WTC11 (cell line): ENCODE results near the gene MCM5. TPM values are rescaled to one million over a fixed set of nuclear protein-coding genes. Genes with fewer than 3 reads are reported as not detected.

Experiments
- ATAC-seq: fragments of 200-7000 bp; cut with Tn5 transposase; 2 replicates; pipeline ENCODE4 v1.10.0; 2021; ENCODE audit warnings: mild to moderate bottlenecking, moderate library complexity
- CTCF ChIA-PET: fragments of 300-600 bp; sonication (Branson Sonifier 250); formaldehyde crosslinking; loops from one replicate; lab custom pipeline; 2021; ENCODE audit warnings: antibody characterized with exemption; lab: Charles Lee
- POLR2A ChIA-PET: fragments of 350-600 bp; sonication (Branson Sonifier 250); formaldehyde crosslinking; loops from one replicate; lab custom pipeline; 2021; ENCODE audit warnings: antibody characterized with exemption; lab: Charles Lee
- DNase-seq: peaks from one replicate; pipeline ENCODE4 v3.0.0; 2021; ENCODE audit warnings: low spot score
- H3K27ac Mint-ChIP-seq: 2 replicates; pipeline ENCODE4 v1.8.0; 2021; ENCODE audit warnings: mixed read lengths
- H3K27me3 Mint-ChIP-seq: 2 replicates; pipeline ENCODE4 v1.8.0; 2021; ENCODE audit warnings: low read depth, mild to moderate bottlenecking, moderate library complexity, mixed read lengths
- H3K36me3 Mint-ChIP-seq: 2 replicates; pipeline ENCODE4 v1.8.0; 2021; ENCODE audit warnings: mixed read lengths
- H3K4me1 Mint-ChIP-seq: 2 replicates; pipeline ENCODE4 v1.8.0; 2022; ENCODE audit warnings: mixed read lengths
- H3K4me3 Mint-ChIP-seq: 2 replicates; pipeline ENCODE4 v1.8.0; 2021; ENCODE audit warnings: mild to moderate bottlenecking, moderate library complexity, mixed read lengths
- H3K9me3 Mint-ChIP-seq: 2 replicates; pipeline ENCODE4 v1.8.0; 2021; ENCODE audit warnings: mixed read lengths
- ATF2 ChIP-seq: sonication (generic); formaldehyde crosslinking; IDR thresholded peaks from 2 replicates; pipeline ENCODE4 v1.8.1; 2022; ENCODE audit warnings: low read depth, missing genetic modification reagents, borderline replicate concordance
- HMGA2 ChIP-seq: fragments of 250-450 bp; sonication (Bioruptor Pico); IDR thresholded peaks from 2 replicates; pipeline ENCODE4 v1.4.0; 2021; ENCODE audit warnings: mild to moderate bottlenecking, moderate library complexity
- IRF2 ChIP-seq: sonication (generic); formaldehyde crosslinking; IDR thresholded peaks from 2 replicates; pipeline ENCODE4 v1.8.0; 2022; ENCODE audit warnings: low read depth, missing genetic modification reagents, borderline replicate concordance
- KAT7 ChIP-seq: sonication (generic); formaldehyde crosslinking; IDR thresholded peaks from 2 replicates; pipeline ENCODE4 v1.8.1; 2023; ENCODE audit warnings: missing genetic modification reagents, mild to moderate bottlenecking, borderline replicate concordance
- MAX ChIP-seq: sonication (generic); formaldehyde crosslinking; IDR thresholded peaks from 2 replicates; pipeline ENCODE4 v1.8.0; 2022; ENCODE audit warnings: mild to moderate bottlenecking, missing genetic modification reagents
- MXD4 ChIP-seq: fragments of 250-450 bp; sonication (Bioruptor Pico); IDR thresholded peaks from 2 replicates; pipeline ENCODE4 v1.8.0; 2021; ENCODE audit warnings: mild to moderate bottlenecking, moderate library complexity, borderline replicate concordance
- MYBL2 ChIP-seq: sonication (generic); formaldehyde crosslinking; IDR thresholded peaks from 2 replicates; pipeline ENCODE4 v1.8.1; 2023; ENCODE audit warnings: mild to moderate bottlenecking, moderate library complexity, missing genetic modification reagents
- NFATC4 ChIP-seq: fragments of 250-450 bp; sonication (Bioruptor Pico); IDR thresholded peaks from 2 replicates; pipeline ENCODE4 v1.9.0; 2021; ENCODE audit warnings: mild to moderate bottlenecking
- NR1H2 ChIP-seq: sonication (generic); formaldehyde crosslinking; IDR thresholded peaks from 2 replicates; pipeline ENCODE4 v1.9.0; 2021; ENCODE audit warnings: mild to moderate bottlenecking, moderate library complexity, missing genetic modification reagents
- OVOL2 ChIP-seq: fragments of 250-450 bp; sonication (Bioruptor Pico); IDR thresholded peaks from 2 replicates; pipeline ENCODE4 v1.9.0; 2021; ENCODE audit warnings: mild to moderate bottlenecking, borderline replicate concordance
- RORB ChIP-seq: fragments of 250-450 bp; sonication (Bioruptor Pico); IDR thresholded peaks from 2 replicates; pipeline ENCODE4 v1.9.0; 2021; ENCODE audit warnings: mild to moderate bottlenecking
- TEAD1 ChIP-seq: sonication (generic); formaldehyde crosslinking; IDR thresholded peaks from 2 replicates; pipeline ENCODE4 v1.8.0; 2022; ENCODE audit warnings: mild to moderate bottlenecking, missing genetic modification reagents
- ZNF138 ChIP-seq: sonication (generic); formaldehyde crosslinking; conservative IDR thresholded peaks from 2 replicates; pipeline ENCODE4 v1.8.1; 2022; ENCODE audit warnings: mild to moderate bottlenecking, moderate library complexity, missing genetic modification reagents
- ZNF219 ChIP-seq: sonication (generic); formaldehyde crosslinking; IDR thresholded peaks from 2 replicates; pipeline ENCODE4 v1.8.0; 2023; ENCODE audit warnings: missing genetic modification reagents, mild to moderate bottlenecking, borderline replicate concordance
- ZNF423 ChIP-seq: fragments of 250-450 bp; sonication (Bioruptor Pico); IDR thresholded peaks from 2 replicates; pipeline ENCODE4 v2.1.2; 2022; ENCODE audit warnings: mild to moderate bottlenecking, moderate library complexity
- total RNA-seq: library from RNA; stranded (reverse); gene quantifications from 3 replicates; pipeline ENCODE4 v1.2.3, GENCODE V29; 2021
- TF ChIP-seq, protein P1 (sequence below): sonication (generic); formaldehyde crosslinking; IDR thresholded peaks from 2 replicates; pipeline ENCODE4 v1.8.1; 2023; ENCODE audit warnings: mild to moderate bottlenecking, missing genetic modification reagents, moderate library complexity
- TF ChIP-seq, protein P2 (sequence below): sonication (generic); formaldehyde crosslinking; IDR thresholded peaks from 2 replicates; pipeline ENCODE4 v1.8.1; 2022; ENCODE audit warnings: mild to moderate bottlenecking, missing genetic modification reagents, moderate library complexity, borderline replicate concordance
- TF ChIP-seq, protein P3 (sequence below): sonication (generic); formaldehyde crosslinking; conservative IDR thresholded peaks from 2 replicates; pipeline ENCODE4 v1.8.1; 2023; ENCODE audit warnings: mild to moderate bottlenecking, low read depth, missing genetic modification reagents, moderate library complexity
- TF ChIP-seq, protein P4 (sequence below): fragments of 250-450 bp; sonication (Bioruptor Pico); IDR thresholded peaks from 2 replicates; pipeline ENCODE4 v1.8.0; 2021; ENCODE audit warnings: mild to moderate bottlenecking
- TF ChIP-seq, protein P5 (sequence below): fragments of 250-450 bp; sonication (Bioruptor Pico); conservative IDR thresholded peaks from 2 replicates; pipeline ENCODE4 v1.9.0; 2021; ENCODE audit warnings: mild to moderate bottlenecking

Gene MCM5
- total RNA-seq, 1 experiment from 2014 or later, result 261 TPM

- 0 out of 2 replicates have a peak overlapping the region, but pooled peaks have one; percentile 15 for H3K27ac Mint-ChIP-seq
- POLR2A ChIA-PET, result interaction anchor here (1.0 to 3.3 kb wide), 2 partner anchors 11 to 16 kb away, joined by 3 to 12 read pairs; no protein-coding TSS in a partner anchor
Observed at GRCh38 chr22:35409783-35410662, 10.1 kb downstream of the MCM5 start.

GRCh38 chr22:35410663-35411034, 10.7 kb downstream of the MCM5 start:
- ChIA-PET CTCF (interaction anchor here (3.0 kb wide), 1 partner anchor 60 kb away, joined by 13 read pairs; no protein-coding TSS in a partner anchor), POLR2A (interaction anchor here (0.5 to 3.3 kb wide), 3 partner anchors 11 to 16 kb away, joined by 3 to 12 read pairs (median 3); no protein-coding TSS in a partner anchor)
- ATAC-seq (no peak), DNase-seq (no peak)
- no peaks in the 10 kb centered on the region for H3K27me3 Mint-ChIP-seq
- H3K9me3 Mint-ChIP-seq, result no peaks in the 10 kb centered on the region
- peaks cover 91% of the 10 kb centered on the region for H3K36me3 Mint-ChIP-seq
- no peak for TF ChIP-seq NFATC4 (CRISPR knock-in tag)
- H3K4me1 Mint-ChIP-seq, result no peaks in the 10 kb centered on the region
- H3K4me3 Mint-ChIP-seq, result no peak overlapping the region
- H3K27ac Mint-ChIP-seq, result no peak overlapping the region

More at GRCh38 chr22:35409783-35410662, 10.1 kb downstream of the MCM5 start:
- TF ChIP-seq, protein P1, sequence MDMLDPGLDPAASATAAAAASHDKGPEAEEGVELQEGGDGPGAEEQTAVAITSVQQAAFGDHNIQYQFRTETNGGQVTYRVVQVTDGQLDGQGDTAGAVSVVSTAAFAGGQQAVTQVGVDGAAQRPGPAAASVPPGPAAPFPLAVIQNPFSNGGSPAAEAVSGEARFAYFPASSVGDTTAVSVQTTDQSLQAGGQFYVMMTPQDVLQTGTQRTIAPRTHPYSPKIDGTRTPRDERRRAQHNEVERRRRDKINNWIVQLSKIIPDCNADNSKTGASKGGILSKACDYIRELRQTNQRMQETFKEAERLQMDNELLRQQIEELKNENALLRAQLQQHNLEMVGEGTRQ, result no peak
- TF ChIP-seq HMGA2 (CRISPR knock-in tag) (no peak), RORB (no peak)
- peaks cover 90% of the 10 kb centered on the region for H3K36me3 Mint-ChIP-seq
- no peaks in the 10 kb centered on the region for H3K27me3 Mint-ChIP-seq
- no peak overlapping the region for H3K4me3 Mint-ChIP-seq
- ATAC-seq (no peak), DNase-seq (no peak)
- H3K9me3 Mint-ChIP-seq, result no peaks in the 10 kb centered on the region
- H3K4me1 Mint-ChIP-seq, result no peaks in the 10 kb centered on the region
- CTCF ChIA-PET, result interaction anchor here (3.0 kb wide), 1 partner anchor 60 kb away, joined by 13 read pairs; no protein-coding TSS in a partner anchor

DNA sequence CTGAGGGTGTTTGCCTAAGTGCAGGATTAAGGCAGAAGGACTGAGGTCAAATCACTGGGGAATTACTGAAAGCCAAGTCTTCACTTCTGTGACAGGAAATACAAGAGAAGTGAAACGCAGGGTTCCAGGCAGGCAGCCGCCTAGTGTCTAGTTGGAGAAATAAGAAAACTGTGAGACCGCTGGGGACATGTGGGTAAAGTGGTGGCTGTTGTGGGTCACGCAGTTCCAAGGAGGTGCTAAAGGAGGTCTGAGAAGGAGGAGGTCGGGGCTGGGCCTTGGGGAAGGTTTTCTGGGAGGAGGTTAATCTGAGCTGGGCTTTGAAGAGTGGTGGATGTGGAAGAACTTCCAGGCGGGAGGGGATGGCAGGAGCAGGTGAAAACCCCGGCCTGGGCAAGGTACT, 11.2 kb downstream of the MCM5 start:
- ATAC-seq (no peak), DNase-seq (no peak)
- POLR2A ChIA-PET, result interaction anchor here (0.5 to 3.3 kb wide), 4 partner anchors 9 to 15 kb away, joined by 3 to 12 read pairs (median 4); no protein-coding TSS in a partner anchor
- Mint-ChIP-seq H3K4me1 (no peaks in the 10 kb centered on the region), H3K27ac (peak overlapping the region; percentile 4; the same call in 1 of the 2 replicates), H3K9me3 (no peaks in the 10 kb centered on the region), H3K36me3 (peaks cover 92% of the 10 kb centered on the region), H3K27me3 (no peaks in the 10 kb centered on the region), H3K4me3 (no peak overlapping the region)
- CTCF ChIA-PET, result interaction anchor here (0.8 to 3.0 kb wide), 2 partner anchors 20 to 61 kb away, joined by 3 to 13 read pairs; no protein-coding TSS in a partner anchor
- TF ChIP-seq ZNF219 (CRISPR knock-in tag) (no peak), ATF2 (CRISPR knock-in tag) (no peak), MYBL2 (CRISPR knock-in tag) (no peak), OVOL2 (CRISPR knock-in tag) (no peak), IRF2 (CRISPR knock-in tag) (no peak), NR1H2 (CRISPR knock-in tag) (no peak), ZNF423 (CRISPR knock-in tag) (no peak), ZNF138 (CRISPR knock-in tag) (no peak), KAT7 (no peak), TEAD1 (no peak), MXD4 (CRISPR knock-in tag) (no peak), MAX (CRISPR knock-in tag) (no peak)
- TF ChIP-seq, protein P2, sequence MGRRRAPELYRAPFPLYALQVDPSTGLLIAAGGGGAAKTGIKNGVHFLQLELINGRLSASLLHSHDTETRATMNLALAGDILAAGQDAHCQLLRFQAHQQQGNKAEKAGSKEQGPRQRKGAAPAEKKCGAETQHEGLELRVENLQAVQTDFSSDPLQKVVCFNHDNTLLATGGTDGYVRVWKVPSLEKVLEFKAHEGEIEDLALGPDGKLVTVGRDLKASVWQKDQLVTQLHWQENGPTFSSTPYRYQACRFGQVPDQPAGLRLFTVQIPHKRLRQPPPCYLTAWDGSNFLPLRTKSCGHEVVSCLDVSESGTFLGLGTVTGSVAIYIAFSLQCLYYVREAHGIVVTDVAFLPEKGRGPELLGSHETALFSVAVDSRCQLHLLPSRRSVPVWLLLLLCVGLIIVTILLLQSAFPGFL, result no peak
- TF ChIP-seq, protein P3, sequence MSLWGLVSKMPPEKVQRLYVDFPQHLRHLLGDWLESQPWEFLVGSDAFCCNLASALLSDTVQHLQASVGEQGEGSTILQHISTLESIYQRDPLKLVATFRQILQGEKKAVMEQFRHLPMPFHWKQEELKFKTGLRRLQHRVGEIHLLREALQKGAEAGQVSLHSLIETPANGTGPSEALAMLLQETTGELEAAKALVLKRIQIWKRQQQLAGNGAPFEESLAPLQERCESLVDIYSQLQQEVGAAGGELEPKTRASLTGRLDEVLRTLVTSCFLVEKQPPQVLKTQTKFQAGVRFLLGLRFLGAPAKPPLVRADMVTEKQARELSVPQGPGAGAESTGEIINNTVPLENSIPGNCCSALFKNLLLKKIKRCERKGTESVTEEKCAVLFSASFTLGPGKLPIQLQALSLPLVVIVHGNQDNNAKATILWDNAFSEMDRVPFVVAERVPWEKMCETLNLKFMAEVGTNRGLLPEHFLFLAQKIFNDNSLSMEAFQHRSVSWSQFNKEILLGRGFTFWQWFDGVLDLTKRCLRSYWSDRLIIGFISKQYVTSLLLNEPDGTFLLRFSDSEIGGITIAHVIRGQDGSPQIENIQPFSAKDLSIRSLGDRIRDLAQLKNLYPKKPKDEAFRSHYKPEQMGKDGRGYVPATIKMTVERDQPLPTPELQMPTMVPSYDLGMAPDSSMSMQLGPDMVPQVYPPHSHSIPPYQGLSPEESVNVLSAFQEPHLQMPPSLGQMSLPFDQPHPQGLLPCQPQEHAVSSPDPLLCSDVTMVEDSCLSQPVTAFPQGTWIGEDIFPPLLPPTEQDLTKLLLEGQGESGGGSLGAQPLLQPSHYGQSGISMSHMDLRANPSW (CRISPR knock-in tag), result no peak
- TF ChIP-seq, protein P4, sequence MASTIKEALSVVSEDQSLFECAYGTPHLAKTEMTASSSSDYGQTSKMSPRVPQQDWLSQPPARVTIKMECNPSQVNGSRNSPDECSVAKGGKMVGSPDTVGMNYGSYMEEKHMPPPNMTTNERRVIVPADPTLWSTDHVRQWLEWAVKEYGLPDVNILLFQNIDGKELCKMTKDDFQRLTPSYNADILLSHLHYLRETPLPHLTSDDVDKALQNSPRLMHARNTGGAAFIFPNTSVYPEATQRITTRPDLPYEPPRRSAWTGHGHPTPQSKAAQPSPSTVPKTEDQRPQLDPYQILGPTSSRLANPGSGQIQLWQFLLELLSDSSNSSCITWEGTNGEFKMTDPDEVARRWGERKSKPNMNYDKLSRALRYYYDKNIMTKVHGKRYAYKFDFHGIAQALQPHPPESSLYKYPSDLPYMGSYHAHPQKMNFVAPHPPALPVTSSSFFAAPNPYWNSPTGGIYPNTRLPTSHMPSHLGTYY (CRISPR knock-in tag), result no peak
- TF ChIP-seq, protein P5, sequence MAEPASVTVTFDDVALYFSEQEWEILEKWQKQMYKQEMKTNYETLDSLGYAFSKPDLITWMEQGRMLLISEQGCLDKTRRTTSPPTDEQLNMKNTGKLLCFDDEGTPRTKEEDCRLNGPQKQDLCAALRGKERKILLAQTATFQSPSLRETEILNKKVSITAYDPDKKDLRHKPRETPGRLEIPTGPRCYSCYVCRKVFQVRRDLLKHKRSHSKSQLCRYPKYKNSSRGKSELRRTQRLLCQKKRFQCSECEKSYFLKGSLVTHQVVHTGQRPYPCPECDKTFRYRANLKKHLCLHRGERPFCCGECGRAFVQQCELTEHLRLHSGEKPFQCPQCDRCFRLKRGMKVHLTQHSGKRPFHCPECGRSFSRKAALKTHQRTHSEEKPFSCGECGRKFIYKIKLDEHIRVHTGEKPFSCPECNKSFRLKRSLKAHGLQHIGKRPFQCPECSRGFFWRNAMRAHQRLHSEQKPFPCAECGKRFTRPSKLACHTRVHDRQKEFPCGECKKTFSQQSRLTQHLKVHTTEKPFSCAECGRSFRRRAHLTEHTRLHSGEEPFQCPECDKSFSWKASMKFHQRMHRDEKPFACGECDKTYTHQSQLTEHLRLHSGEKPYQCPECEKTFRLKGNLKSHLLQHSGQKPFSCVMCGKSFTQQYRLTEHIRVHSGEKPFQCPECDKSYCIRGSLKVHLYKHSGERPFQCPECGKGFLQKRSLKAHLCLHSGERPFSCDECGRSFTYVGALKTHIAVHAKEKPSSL, result no peak
